Measurements from ENCODE around the gene EHD4.

The EHD4 gene

DNA sequence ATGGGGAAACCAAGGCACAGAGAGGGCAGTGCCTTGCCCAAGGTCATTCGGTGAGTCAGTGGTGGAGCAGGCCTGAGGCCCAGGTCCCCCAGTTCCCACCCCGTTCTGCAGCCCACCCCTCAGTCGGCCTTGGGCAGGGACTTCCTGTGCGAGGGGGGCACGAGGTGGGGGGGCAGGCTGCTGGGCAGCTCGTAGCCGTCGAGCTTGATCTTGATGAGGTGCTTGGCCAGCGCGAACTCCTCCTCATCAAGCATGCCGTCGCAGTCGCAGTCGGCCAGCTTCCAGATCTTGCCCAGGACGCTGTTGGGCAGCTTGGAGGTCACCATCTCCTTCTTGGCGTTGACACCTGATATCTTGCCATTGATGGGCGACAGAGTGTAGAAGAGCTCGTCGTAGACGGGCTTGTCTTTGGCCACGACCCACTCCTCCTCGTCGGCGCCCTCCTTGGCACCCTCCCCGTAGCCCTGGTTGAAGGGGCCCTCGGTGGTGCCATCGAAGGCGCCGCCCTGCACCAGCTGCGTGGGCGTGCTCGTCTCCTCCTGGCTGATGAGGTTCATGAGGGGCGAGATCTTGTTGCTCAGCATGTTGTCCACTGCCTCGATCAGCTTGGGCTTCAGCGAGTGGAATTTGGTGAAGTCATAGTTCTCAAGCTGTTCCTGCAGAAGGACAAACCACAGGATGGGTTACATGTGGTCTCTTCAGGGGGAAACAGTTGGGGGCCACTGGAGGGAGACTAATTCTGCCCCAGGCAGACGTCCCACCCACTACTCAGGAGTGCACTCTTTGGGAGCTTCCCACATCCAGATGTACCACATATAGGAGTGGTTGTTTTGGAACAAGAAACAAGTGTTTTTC lies 71.6 kb downstream of the EHD4 start:
- Histone ChIP-seq H3K27me3 (ENCODE audit: control insufficient read depth, insufficient read depth, low read length) (no peaks in the 10 kb centered on the region), H2AFZ (no peak overlapping the region), H3K4me1 (no peaks in the 10 kb centered on the region), H3K79me2 (no peaks in the 10 kb centered on the region), H3K4me2 (ENCODE audit: low read length) (no peak overlapping the region), H3K9ac (no peak overlapping the region), H3K9me3 (ENCODE audit: control insufficient read depth, low read length) (no peaks in the 10 kb centered on the region), H3K4me3 (ENCODE audit: low read depth, low read length) (no peak overlapping the region), H3K27ac (no peak overlapping the region), H3K36me3 (ENCODE audit: control insufficient read depth, insufficient read depth, low read length) (no peaks in the 10 kb centered on the region)
- TF ChIP-seq, protein P1, sequence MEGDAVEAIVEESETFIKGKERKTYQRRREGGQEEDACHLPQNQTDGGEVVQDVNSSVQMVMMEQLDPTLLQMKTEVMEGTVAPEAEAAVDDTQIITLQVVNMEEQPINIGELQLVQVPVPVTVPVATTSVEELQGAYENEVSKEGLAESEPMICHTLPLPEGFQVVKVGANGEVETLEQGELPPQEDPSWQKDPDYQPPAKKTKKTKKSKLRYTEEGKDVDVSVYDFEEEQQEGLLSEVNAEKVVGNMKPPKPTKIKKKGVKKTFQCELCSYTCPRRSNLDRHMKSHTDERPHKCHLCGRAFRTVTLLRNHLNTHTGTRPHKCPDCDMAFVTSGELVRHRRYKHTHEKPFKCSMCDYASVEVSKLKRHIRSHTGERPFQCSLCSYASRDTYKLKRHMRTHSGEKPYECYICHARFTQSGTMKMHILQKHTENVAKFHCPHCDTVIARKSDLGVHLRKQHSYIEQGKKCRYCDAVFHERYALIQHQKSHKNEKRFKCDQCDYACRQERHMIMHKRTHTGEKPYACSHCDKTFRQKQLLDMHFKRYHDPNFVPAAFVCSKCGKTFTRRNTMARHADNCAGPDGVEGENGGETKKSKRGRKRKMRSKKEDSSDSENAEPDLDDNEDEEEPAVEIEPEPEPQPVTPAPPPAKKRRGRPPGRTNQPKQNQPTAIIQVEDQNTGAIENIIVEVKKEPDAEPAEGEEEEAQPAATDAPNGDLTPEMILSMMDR (IDR thresholded peaks at IDR 0.05) = no peak

DNA sequence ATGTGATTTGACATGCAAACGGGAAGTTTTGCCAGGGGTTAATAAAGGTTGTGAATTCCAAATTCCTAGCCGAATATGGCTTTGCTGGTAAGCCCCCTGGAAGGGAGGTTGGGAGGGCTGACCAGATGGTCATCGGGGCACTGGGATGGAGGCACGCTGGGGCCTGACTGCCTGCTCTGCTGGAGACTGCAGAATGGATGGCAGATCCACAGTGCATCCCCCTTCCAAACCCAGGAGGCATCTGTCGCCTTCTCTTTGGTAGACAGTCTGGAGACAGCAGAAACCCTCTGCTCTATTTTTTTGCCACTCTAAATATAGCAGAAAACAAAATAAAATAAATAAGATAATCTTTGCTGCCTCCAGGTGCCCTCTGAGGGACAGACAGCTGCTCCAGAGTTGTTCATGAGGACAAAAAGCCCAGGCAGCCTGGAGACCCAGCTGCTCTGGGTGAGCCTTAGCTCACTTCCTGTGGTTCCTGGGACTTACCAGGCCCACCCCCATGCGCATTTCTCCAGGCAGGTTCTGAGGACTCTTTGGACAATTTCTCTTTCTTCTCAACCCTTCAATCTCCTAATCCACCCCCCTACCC lies 72.4 kb downstream of the EHD4 start:
- no peaks in the 10 kb centered on the region for H3K79me2 ChIP-seq
- no peak overlapping the region for H3K4me3 ChIP-seq (ENCODE audit: low read depth, low read length)
- no peak overlapping the region for H3K27ac ChIP-seq
- no peaks in the 10 kb centered on the region for H3K36me3 ChIP-seq (ENCODE audit: control insufficient read depth, insufficient read depth, low read length)
- H3K9me3 ChIP-seq (ENCODE audit: control insufficient read depth, low read length) = no peaks in the 10 kb centered on the region
- H2AFZ ChIP-seq = no peak overlapping the region
- H3K9ac ChIP-seq = no peak overlapping the region
- H3K4me2 ChIP-seq (ENCODE audit: low read length) = no peak overlapping the region
- TF ChIP-seq, protein P1 (IDR thresholded peaks at IDR 0.05) = no peak
- no peaks in the 10 kb centered on the region for H3K4me1 ChIP-seq
- no peaks in the 10 kb centered on the region for H3K27me3 ChIP-seq (ENCODE audit: control insufficient read depth, insufficient read depth, low read length)

DNA sequence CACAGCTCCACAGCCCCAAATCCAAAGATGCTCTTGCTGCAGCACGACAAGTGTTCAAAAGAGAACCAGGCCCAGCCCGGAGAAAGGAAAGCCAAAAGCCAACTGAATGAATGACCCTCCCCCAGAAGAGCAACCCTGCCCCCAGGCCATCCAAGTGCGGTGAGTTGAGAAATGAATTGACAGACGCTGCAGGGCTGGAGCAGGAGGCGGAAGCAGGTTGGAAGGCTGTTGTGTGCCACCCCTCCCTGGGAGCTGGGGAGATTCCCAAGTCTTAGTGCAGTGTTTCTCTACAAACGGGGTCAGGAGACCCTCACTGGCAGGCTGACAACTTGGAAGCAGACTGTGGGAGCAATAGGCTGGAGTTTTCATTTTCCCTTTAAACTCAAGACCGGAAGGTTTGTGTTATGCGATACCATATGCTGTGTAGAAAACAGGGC lies 75.0 kb downstream of the EHD4 start:
- no peak overlapping the region for H3K4me2 ChIP-seq (ENCODE audit: low read length)
- H2AFZ ChIP-seq = no peak overlapping the region
- no peak overlapping the region for H3K27ac ChIP-seq
- H3K4me3 ChIP-seq (ENCODE audit: low read depth, low read length) = no peak overlapping the region
- no peak overlapping the region for H3K9ac ChIP-seq
- H3K79me2 ChIP-seq = no peaks in the 10 kb centered on the region
- no peaks in the 10 kb centered on the region for H3K36me3 ChIP-seq (ENCODE audit: control insufficient read depth, insufficient read depth, low read length)
- no peaks in the 10 kb centered on the region for H3K4me1 ChIP-seq
- H3K27me3 ChIP-seq (ENCODE audit: control insufficient read depth, insufficient read depth, low read length) = no peaks in the 10 kb centered on the region
- no peaks in the 10 kb centered on the region for H3K9me3 ChIP-seq (ENCODE audit: control insufficient read depth, low read length)
- TF ChIP-seq, protein P1 (IDR thresholded peaks at IDR 0.05) = no peak

- no peak overlapping the region for H3K27ac ChIP-seq
- no peaks in the 10 kb centered on the region for H3K27me3 ChIP-seq (ENCODE audit: control insufficient read depth, insufficient read depth, low read length)
- TF ChIP-seq, protein P1 (IDR thresholded peaks at IDR 0.05) = no peak
Observed at GRCh38 chr15:41896566-41896965, 75.8 kb downstream of the EHD4 start.

More at GRCh38 chr15:41896566-41896965, 75.8 kb downstream of the EHD4 start:
- H3K4me2 ChIP-seq (ENCODE audit: low read length) = no peak overlapping the region
- H3K36me3 ChIP-seq (ENCODE audit: control insufficient read depth, insufficient read depth, low read length) = no peaks in the 10 kb centered on the region
- no peak overlapping the region for H3K4me3 ChIP-seq (ENCODE audit: low read depth, low read length)
- H3K79me2 ChIP-seq = no peaks in the 10 kb centered on the region
- no peak overlapping the region for H2AFZ ChIP-seq
- H3K4me1 ChIP-seq = no peaks in the 10 kb centered on the region
- H3K9me3 ChIP-seq (ENCODE audit: control insufficient read depth, low read length) = no peaks in the 10 kb centered on the region
- no peak overlapping the region for H3K9ac ChIP-seq
